ENCODE measurements around the gene ZNF749.

GRCh38 chr19:57443121-57443696 is 8.1 kb downstream of the ZNF749 start:
- no peak for TF ChIP-seq EZH2phosphoT487 (IDR thresholded peaks at IDR 0.05)
- TF ChIP-seq, protein P1, sequence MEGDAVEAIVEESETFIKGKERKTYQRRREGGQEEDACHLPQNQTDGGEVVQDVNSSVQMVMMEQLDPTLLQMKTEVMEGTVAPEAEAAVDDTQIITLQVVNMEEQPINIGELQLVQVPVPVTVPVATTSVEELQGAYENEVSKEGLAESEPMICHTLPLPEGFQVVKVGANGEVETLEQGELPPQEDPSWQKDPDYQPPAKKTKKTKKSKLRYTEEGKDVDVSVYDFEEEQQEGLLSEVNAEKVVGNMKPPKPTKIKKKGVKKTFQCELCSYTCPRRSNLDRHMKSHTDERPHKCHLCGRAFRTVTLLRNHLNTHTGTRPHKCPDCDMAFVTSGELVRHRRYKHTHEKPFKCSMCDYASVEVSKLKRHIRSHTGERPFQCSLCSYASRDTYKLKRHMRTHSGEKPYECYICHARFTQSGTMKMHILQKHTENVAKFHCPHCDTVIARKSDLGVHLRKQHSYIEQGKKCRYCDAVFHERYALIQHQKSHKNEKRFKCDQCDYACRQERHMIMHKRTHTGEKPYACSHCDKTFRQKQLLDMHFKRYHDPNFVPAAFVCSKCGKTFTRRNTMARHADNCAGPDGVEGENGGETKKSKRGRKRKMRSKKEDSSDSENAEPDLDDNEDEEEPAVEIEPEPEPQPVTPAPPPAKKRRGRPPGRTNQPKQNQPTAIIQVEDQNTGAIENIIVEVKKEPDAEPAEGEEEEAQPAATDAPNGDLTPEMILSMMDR (IDR thresholded peaks at IDR 0.05), result no peak
- no peak for TF ChIP-seq EZH2 (IDR thresholded peaks at IDR 0.05)

All from neural progenitor cell (in vitro differentiated cells).